Neural cell (in vitro differentiated cells): ENCODE measurements around the gene HAO1.

Source experiments
- EZH2 ChIP-seq: fragments of 200-600, 300-800 bp; shearing (Covaris generic), sonication (generic); IDR thresholded peaks from 2 replicates; pipeline ENCODE4 v1.6.1; 2014; ENCODE audit warnings: antibody characterized with exemption, low read length, borderline replicate concordance, mild to moderate bottlenecking; ENCODE audit not compliant: insufficient read depth, poor library complexity, severe bottlenecking
- MXI1 ChIP-seq: fragments of 450-650 bp; conservative IDR thresholded peaks from 2 replicates; pipeline ENCODE4 v1.6.1; 2014; ENCODE audit warnings: antibody characterized with exemption, mild to moderate bottlenecking; ENCODE audit not compliant: poor library complexity, severe bottlenecking
- POLR2AphosphoS5 ChIP-seq: IDR thresholded peaks from 2 replicates; pipeline ENCODE4 v1.6.1; 2012
- TF ChIP-seq, protein P1 (sequence below): fragments of 450-650 bp; IDR thresholded peaks from 2 replicates; pipeline ENCODE4 v1.5.1; 2014; ENCODE audit warnings: antibody characterized with exemption, mild to moderate bottlenecking, moderate library complexity; ENCODE audit not compliant: poor library complexity, severe bottlenecking

GRCh38 chr20:7855545-7855944 is 84.7 kb downstream of the HAO1 start:
- TF ChIP-seq, protein P1, sequence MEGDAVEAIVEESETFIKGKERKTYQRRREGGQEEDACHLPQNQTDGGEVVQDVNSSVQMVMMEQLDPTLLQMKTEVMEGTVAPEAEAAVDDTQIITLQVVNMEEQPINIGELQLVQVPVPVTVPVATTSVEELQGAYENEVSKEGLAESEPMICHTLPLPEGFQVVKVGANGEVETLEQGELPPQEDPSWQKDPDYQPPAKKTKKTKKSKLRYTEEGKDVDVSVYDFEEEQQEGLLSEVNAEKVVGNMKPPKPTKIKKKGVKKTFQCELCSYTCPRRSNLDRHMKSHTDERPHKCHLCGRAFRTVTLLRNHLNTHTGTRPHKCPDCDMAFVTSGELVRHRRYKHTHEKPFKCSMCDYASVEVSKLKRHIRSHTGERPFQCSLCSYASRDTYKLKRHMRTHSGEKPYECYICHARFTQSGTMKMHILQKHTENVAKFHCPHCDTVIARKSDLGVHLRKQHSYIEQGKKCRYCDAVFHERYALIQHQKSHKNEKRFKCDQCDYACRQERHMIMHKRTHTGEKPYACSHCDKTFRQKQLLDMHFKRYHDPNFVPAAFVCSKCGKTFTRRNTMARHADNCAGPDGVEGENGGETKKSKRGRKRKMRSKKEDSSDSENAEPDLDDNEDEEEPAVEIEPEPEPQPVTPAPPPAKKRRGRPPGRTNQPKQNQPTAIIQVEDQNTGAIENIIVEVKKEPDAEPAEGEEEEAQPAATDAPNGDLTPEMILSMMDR, result no peak
- TF ChIP-seq POLR2AphosphoS5 (no peak), EZH2 (no peak), MXI1 (no peak)
